ENCODE measurements around the gene GRB7. TPM values are rescaled to one million over a fixed set of nuclear protein-coding genes. Genes with fewer than 3 reads are reported as not detected.

GRB7 gene
- total RNA-seq, 1 experiment from 2014 or later = 98.6 TPM

DNA sequence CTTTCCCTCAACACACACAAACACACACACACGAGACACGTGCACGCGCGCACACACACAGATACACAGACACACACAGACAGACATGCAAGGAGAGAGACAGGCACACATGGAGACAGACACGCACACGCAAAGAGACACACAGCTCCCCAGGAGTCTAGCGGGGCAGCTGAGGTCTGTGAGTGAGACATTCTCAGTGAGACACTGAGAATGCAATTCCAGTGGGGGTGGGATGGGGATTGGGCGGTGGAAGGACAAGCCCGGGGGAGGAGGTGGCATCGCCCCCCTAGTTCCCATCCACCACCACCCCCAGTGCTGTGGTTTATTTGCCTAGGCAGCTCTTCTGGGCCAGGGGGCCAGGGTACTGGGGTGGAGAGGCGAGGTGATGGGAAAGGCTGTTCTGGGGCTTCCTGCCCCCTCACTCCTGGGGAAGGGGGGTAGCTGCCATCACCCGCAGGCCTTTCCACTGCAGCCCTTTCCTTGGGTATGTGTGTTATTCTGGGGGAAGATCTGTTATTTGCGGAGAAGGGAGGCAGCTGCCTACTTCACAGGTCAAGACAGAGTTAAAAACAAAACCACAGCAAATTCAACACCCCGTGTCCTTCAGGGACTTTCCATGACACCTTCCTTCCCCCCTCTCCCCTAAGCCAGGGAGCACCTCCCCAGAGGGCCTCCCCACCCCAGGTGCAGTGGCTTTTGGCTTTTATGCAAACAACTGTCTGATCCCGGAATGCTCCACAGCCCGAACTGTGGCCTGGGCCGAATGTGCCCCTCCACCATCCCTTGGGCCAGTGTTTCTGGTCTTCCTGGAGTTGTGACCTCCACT lies 18.0 kb downstream of the GRB7 start:
- TF ChIP-seq, protein P1, sequence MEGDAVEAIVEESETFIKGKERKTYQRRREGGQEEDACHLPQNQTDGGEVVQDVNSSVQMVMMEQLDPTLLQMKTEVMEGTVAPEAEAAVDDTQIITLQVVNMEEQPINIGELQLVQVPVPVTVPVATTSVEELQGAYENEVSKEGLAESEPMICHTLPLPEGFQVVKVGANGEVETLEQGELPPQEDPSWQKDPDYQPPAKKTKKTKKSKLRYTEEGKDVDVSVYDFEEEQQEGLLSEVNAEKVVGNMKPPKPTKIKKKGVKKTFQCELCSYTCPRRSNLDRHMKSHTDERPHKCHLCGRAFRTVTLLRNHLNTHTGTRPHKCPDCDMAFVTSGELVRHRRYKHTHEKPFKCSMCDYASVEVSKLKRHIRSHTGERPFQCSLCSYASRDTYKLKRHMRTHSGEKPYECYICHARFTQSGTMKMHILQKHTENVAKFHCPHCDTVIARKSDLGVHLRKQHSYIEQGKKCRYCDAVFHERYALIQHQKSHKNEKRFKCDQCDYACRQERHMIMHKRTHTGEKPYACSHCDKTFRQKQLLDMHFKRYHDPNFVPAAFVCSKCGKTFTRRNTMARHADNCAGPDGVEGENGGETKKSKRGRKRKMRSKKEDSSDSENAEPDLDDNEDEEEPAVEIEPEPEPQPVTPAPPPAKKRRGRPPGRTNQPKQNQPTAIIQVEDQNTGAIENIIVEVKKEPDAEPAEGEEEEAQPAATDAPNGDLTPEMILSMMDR (IDR thresholded peaks at IDR 0.05; ENCODE audit: insufficient read depth in 1 of 2, low read depth in 1 of 2, low read length in 1 of 2, severe bottlenecking in 1 of 2, unreplicated experiment in 1 of 2) = no peak
- intact Hi-C loops (cut with micrococcal nuclease; ENCODE audit: unreplicated experiment) = loop anchor here (2.0 to 10.0 kb wide), 2 partner anchors 109 to 201 kb away; partner anchors contain the start of gene IKZF3
- H3K4me3 ChIP-seq (ENCODE audit: low read depth, low read length) = no peak overlapping the region
- POLR2A ChIA-PET = interaction anchor here (0.6 to 1.0 kb wide), 2 partner anchors 51 to 68 kb away, joined by 3 to 9 read pairs; partner anchors contain the start of gene PGAP3
- no peaks in the 10 kb centered on the region for H3K27me3 ChIP-seq (replicated peaks; ENCODE audit: control insufficient read depth, insufficient read depth, low read length)
- Mint-ChIP-seq H3K4me3 (ENCODE audit: unreplicated experiment) (peak overlapping the region; percentile 29), H3K27ac (ENCODE audit: unreplicated experiment) (no peak overlapping the region), H3K36me3 (ENCODE audit: insufficient read depth, unreplicated experiment) (no peaks in the 10 kb centered on the region), H3K9me3 (ENCODE audit: unreplicated experiment) (no peaks in the 10 kb centered on the region), H3K27me3 (ENCODE audit: insufficient read depth, unreplicated experiment) (peaks cover 4% of the 10 kb centered on the region), H3K4me1 (ENCODE audit: low read depth, unreplicated experiment) (peaks cover 8% of the 10 kb centered on the region)
- no TSS peak for BruUV-seq (replicated peaks)
- CTCF ChIA-PET = interaction anchor here (0.6 to 2.0 kb wide), 6 partner anchors 16 to 134 kb away, joined by 3 to 15 read pairs (median 4); partner anchors contain the start of genes MIEN1 and PPP1R1B
- no peaks in the 10 kb centered on the region for H3K9me3 ChIP-seq
- H3K4me1 ChIP-seq = peaks cover 9% of the 10 kb centered on the region
- H3K36me3 ChIP-seq (ENCODE audit: control insufficient read depth, insufficient read depth, low read length) = no peaks in the 10 kb centered on the region
- no peak for DNase-seq

DNA sequence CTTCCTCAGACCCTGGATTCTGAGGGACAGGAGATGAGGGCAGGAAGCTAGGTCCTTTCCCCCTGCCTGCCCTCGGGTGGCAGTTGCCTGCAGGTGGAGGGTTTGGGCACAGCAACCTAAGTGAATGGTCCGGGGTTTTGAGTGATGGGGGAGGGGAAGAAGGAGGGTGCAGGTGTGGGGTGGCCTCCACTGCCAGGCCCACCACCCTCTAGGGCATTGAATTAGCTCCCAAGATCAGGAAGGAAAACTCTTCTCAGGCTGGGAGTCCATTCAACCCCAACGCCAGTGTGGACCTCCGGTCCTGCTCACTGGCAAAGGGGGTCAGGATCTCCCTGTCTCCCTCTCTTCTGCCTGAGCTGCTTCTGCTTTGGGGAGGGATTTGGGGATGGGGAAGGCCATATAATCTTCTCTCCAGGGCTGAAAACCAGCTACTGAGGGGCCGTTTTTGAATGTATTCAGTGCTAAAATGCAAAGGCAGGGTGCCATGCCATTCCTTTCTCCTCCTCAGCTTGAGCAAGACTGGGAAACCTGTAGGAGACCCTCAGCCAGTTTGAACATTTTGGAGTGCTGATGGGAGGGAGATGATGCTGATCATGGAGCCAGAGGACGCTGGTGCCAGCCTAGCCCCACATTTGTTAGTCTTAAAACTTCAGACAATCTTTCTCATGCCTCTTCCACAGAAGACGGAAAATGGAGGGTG lies 18.8 kb downstream of the GRB7 start:
- Mint-ChIP-seq H3K9me3 (ENCODE audit: unreplicated experiment) (no peaks in the 10 kb centered on the region), H3K4me3 (ENCODE audit: unreplicated experiment) (no peak overlapping the region), H3K27ac (ENCODE audit: unreplicated experiment) (no peak overlapping the region), H3K36me3 (ENCODE audit: insufficient read depth, unreplicated experiment) (no peaks in the 10 kb centered on the region), H3K4me1 (ENCODE audit: low read depth, unreplicated experiment) (peaks cover 8% of the 10 kb centered on the region), H3K27me3 (ENCODE audit: insufficient read depth, unreplicated experiment) (peaks cover 4% of the 10 kb centered on the region)
- DNase-seq = no peak
- Histone ChIP-seq H3K9me3 (no peaks in the 10 kb centered on the region), H3K27me3 (replicated peaks; ENCODE audit: control insufficient read depth, insufficient read depth, low read length) (no peaks in the 10 kb centered on the region), H3K4me3 (ENCODE audit: low read depth, low read length) (no peak overlapping the region), H3K36me3 (ENCODE audit: control insufficient read depth, insufficient read depth, low read length) (no peaks in the 10 kb centered on the region), H3K4me1 (peaks cover 7% of the 10 kb centered on the region; the same call in 1 of the 2 replicates)
- ChIA-PET POLR2A (interaction anchor here (0.6 kb wide), 1 partner anchor 51 kb away, joined by 9 read pairs; no protein-coding TSS in a partner anchor), CTCF (interaction anchor here (0.6 to 0.8 kb wide), 2 partner anchors 17 to 130 kb away, joined by 4 to 5 read pairs; partner anchors contain the start of gene PPP1R1B)
- BruUV-seq (replicated peaks) = no TSS peak
- intact Hi-C loops (cut with micrococcal nuclease; ENCODE audit: unreplicated experiment) = loop anchor here (10.0 kb wide), 1 partner anchor 202 kb away; no protein-coding TSS in a partner anchor
- TF ChIP-seq, protein P1 (IDR thresholded peaks at IDR 0.05; ENCODE audit: insufficient read depth in 1 of 2, low read depth in 1 of 2, low read length in 1 of 2, severe bottlenecking in 1 of 2, unreplicated experiment in 1 of 2) = no peak

DNA sequence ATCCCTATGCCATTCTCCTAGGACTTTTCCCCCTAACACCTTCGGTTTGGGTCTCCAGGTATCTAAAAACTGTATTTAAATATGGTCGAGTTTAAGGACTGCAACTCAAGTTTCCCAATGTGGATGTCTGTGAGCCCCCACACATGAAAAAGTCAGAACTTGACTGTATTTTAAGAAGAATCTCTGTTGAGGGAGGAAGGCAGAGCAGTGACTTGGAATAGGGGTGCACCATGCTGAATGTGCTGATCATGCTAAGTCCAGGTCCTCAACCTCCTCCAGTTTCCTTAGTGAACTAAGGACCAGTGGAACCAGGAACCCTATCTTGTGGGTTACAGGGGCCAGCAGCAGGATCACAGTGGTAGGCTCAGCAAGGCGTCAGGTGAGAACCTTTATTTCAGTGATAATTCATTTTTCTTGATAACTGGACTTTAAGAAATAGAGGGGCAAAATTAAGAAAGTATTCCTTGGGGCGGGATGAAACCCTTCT lies 19.5 kb downstream of the GRB7 start:
- no peaks in the 10 kb centered on the region for H3K27me3 ChIP-seq (replicated peaks; ENCODE audit: control insufficient read depth, insufficient read depth, low read length)
- Mint-ChIP-seq H3K4me1 (ENCODE audit: low read depth, unreplicated experiment) (peaks cover 8% of the 10 kb centered on the region), H3K36me3 (ENCODE audit: insufficient read depth, unreplicated experiment) (no peaks in the 10 kb centered on the region), H3K27me3 (ENCODE audit: insufficient read depth, unreplicated experiment) (peaks cover 4% of the 10 kb centered on the region), H3K4me3 (ENCODE audit: unreplicated experiment) (no peak overlapping the region), H3K27ac (ENCODE audit: unreplicated experiment) (no peak overlapping the region), H3K9me3 (ENCODE audit: unreplicated experiment) (no peaks in the 10 kb centered on the region)
- TF ChIP-seq, protein P1 (IDR thresholded peaks at IDR 0.05; ENCODE audit: insufficient read depth in 1 of 2, low read depth in 1 of 2, low read length in 1 of 2, severe bottlenecking in 1 of 2, unreplicated experiment in 1 of 2) = no peak
- DNase-seq = no peak
- CTCF ChIA-PET = no interaction called here
- intact Hi-C loops (cut with micrococcal nuclease; ENCODE audit: unreplicated experiment) = loop anchor here (10.0 kb wide), 1 partner anchor 202 kb away; no protein-coding TSS in a partner anchor
- H3K36me3 ChIP-seq (ENCODE audit: control insufficient read depth, insufficient read depth, low read length) = no peaks in the 10 kb centered on the region
- H3K4me3 ChIP-seq (ENCODE audit: low read depth, low read length) = no peak overlapping the region
- peaks cover 7% of the 10 kb centered on the region; the same call in 1 of the 2 replicates for H3K4me1 ChIP-seq
- no peaks in the 10 kb centered on the region for H3K9me3 ChIP-seq
- POLR2A ChIA-PET = no interaction called here
- BruUV-seq (replicated peaks) = no TSS peak
